Spleen (tissue), 11 donors: Measurements from ENCODE around the gene DYNLT1. TPM values are rescaled to one million over a fixed set of nuclear protein-coding genes. Genes with fewer than 3 reads are reported as not detected.
A peak's percentile ranks its signal among the peaks of the same experiment; 100 is the strongest.
"Not testable (repeated sequence)": the region's sequence is repeated elsewhere in the genome, so short reads cannot be mapped to it uniquely, and the experiment has no call there.

Source experiments
- DNase-seq: peaks from one replicate; pipeline ENCODE4 v3.0.0-alpha.2; 2020
- H3K27ac ChIP-seq, 8 donors: fragments of 200-600 bp; sonication (generic) in 7 of 8; 1 replicate in 4 of 8; 2 replicates in 4 of 8; pipeline versions ENCODE4 v1.5.0 to v1.8.0; 2016 to 2021; ENCODE audit warnings: inconsistent platforms in 4 of 8, mild to moderate bottlenecking in 4 of 8, moderate library complexity in 1 of 8
- H3K27me3 ChIP-seq, 7 donors: fragments of 200-600 bp; sonication (generic) in 6 of 7; replicated peaks in 1 of 7; 1 replicate in 4 of 7; 2 replicates in 3 of 7; pipeline versions ENCODE4 v1.5.0 to v1.8.0; 2016 to 2021; ENCODE audit warnings: inconsistent platforms in 3 of 7, mild to moderate bottlenecking in 1 of 7
- H3K36me3 ChIP-seq, 6 donors: fragments of 200-600 bp; sonication (generic) in 5 of 6; 1 replicate in 4 of 6; 2 replicates in 2 of 6; pipeline versions ENCODE4 v1.5.0 to v1.8.0; 2016 to 2021; ENCODE audit warnings: inconsistent platforms in 2 of 6
- H3K4me1 ChIP-seq, 6 donors: fragments of 200-600 bp; sonication (generic) in 5 of 6; 1 replicate in 3 of 6; 2 replicates in 3 of 6; pipeline versions ENCODE4 v1.5.0 to v1.8.0; 2016 to 2021; ENCODE audit warnings: inconsistent platforms in 3 of 6
- H3K4me3 ChIP-seq, 8 donors: fragments of 200-600 bp; sonication (generic) in 7 of 8; 1 replicate in 4 of 8; 2 replicates in 4 of 8; pipeline versions ENCODE4 v1.5.0 to v1.8.0; 2016 to 2021; ENCODE audit warnings: inconsistent platforms in 4 of 8, mild to moderate bottlenecking in 4 of 8, moderate library complexity in 2 of 8
- H3K9me3 ChIP-seq, 8 donors: fragments of 200-600 bp; sonication (generic) in 7 of 8; 1 replicate in 4 of 8; 2 replicates in 4 of 8; pipeline versions ENCODE4 v1.5.0 to v1.8.0; 2016 to 2021; ENCODE audit warnings: inconsistent platforms in 4 of 8
- POLR2A ChIP-seq, 3 donors: fragments of 450-650 bp; IDR thresholded peaks; one replicate each; pipeline ENCODE4 v1.5.1; 2017; ENCODE audit warnings: antibody characterized with exemption in 3 of 3, mild to moderate bottlenecking in 1 of 3
- POLR2AphosphoS5 ChIP-seq, 3 donors: sonication (generic); formaldehyde crosslinking; IDR thresholded peaks; one replicate each; pipeline ENCODE4 v1.5.1; 2017; ENCODE audit warnings: antibody characterized with exemption in 3 of 3
- WGBS, 5 donors: extraction: QIAGEN DNeasy Blood & Tissue Kit in 3 of 5; methylation state at CpG; one replicate each; pipeline versions ENCODE4 v1.1.5 to v1.1.7; 2013 to 2018; 5-methylcytosine and 5-hydroxymethylcytosine counted together
- intact Hi-C: fragments of 100-400 bp; cut with DNase I; formaldehyde crosslinking; loops from one replicate; pipeline ENCODE4 v1.15.0; 2023; ENCODE audit warnings: low total_unique reads
- polyA plus RNA-seq, 3 donors: library from polyadenylated mRNA; stranded (reverse); fragments of 200-250 nt; gene quantifications; one replicate each; pipeline ENCODE4 v1.2.1, GENCODE V29; 2013
- total RNA-seq, 7 donors: library from RNA; depleted of rRNA in 3 of 7; stranded (reverse); fragments of >200 nt in 3 of 7; fragmentation: NEBNext Ultra II Directional in 4 of 7; extraction: Animal tissue kit (Norgen Biotek cat#: 25700) in 4 of 7; gene quantifications; one replicate each; pipeline versions ENCODE4 v1.1.0 to v1.2.1, GENCODE V29; 2016 to 2021
- TF ChIP-seq, protein P1 (sequence below), 11 experiments: fragments of 200-600 bp in 7 of 11; fragments of 450-650 bp in 4 of 11; sonication (generic) in 4 of 11; IDR thresholded peaks in 8 of 11; conservative IDR thresholded peaks in 3 of 11; 1 replicate in 7 of 11; 2 replicates in 4 of 11; pipeline versions ENCODE4 v1.4.0 to v1.8.0; 2016 to 2021; ENCODE audit warnings: antibody characterized with exemption in 11 of 11, inconsistent platforms in 4 of 11, mild to moderate bottlenecking in 1 of 11
- donor health status: healthy with polysubstance abuse.
- donor health status: DM: no; HTN: no; CAD: no; lungs with moderate emphysema.
- donor health status: DM: no; HTN: no; CAD: no.
- donor health status: Bipolar disorder and iron deficiency.
- donor health status: healthy.
- donor health status: DM: no; HTN: no; CAD: no.
- donor health status: DM: yes; HTN: yes; CAD: no.

Gene DYNLT1
- total and polyA plus RNA-seq, 10 donors, result 61.3 to 131 (median 75.8) TPM

DNA sequence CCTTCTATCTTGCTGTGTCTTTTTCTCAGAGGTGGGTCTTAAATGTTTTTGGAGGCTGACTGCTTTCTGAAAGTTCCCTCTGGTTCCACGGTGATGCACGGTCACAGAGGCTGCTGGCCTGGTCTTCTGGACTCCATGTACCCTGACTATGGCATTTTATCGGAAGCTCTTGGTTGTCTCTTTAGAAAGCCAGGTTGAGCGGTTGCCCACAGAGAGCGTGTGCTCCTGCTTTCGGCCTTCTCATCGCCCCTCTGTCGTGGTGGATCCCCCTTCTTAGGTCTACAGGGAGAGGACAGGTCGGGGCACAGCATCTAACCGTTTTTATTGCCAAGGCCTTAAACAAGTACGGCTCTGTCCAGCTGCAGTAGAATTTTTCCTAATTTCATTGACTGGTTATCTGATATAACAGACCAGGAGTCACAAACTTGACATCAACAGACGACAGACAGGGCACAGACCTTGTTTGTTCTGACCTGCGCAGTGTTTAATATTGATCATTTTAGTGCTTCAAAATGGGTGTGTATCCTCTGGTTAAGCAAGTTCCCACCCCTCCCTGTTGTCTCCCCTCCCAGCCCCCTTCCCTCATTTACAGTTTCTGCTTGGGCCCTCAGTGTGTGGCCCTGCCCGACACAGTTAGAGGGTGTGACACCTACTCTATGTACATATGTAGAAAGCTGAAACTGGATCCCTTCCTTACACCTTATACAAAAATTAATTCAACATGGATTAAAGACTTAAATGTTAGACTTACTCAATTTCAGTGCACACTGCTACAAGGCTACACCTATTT lies 30.0 kb upstream of the DYNLT1 start:
- TF ChIP-seq, protein P1, sequence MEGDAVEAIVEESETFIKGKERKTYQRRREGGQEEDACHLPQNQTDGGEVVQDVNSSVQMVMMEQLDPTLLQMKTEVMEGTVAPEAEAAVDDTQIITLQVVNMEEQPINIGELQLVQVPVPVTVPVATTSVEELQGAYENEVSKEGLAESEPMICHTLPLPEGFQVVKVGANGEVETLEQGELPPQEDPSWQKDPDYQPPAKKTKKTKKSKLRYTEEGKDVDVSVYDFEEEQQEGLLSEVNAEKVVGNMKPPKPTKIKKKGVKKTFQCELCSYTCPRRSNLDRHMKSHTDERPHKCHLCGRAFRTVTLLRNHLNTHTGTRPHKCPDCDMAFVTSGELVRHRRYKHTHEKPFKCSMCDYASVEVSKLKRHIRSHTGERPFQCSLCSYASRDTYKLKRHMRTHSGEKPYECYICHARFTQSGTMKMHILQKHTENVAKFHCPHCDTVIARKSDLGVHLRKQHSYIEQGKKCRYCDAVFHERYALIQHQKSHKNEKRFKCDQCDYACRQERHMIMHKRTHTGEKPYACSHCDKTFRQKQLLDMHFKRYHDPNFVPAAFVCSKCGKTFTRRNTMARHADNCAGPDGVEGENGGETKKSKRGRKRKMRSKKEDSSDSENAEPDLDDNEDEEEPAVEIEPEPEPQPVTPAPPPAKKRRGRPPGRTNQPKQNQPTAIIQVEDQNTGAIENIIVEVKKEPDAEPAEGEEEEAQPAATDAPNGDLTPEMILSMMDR (IDR thresholded peaks at IDR 0.05 in 8 of 11, conservative IDR thresholded peaks at IDR 0.05 in 3 of 11), result no peak
- TF ChIP-seq POLR2A (IDR thresholded peaks at IDR 0.05) (no peak), POLR2AphosphoS5 (IDR thresholded peaks at IDR 0.05) (no peak)
- Histone ChIP-seq H3K27ac (no peak overlapping the region), H3K9me3 (no peaks in the 10 kb centered on the region), H3K36me3 (peaks cover 0 to 52% (median 0%) of the 10 kb centered on the region in 6 donors), H3K4me1 (no peaks in the 10 kb centered on the region), H3K4me3 (no peak overlapping the region), H3K27me3 (no peaks in the 10 kb centered on the region)
- 93 to 97% (median 94%) methylated on average over 14 of the region's 14 CpGs for WGBS, 5 donors
- no peak for DNase-seq
- intact Hi-C loops, result no loop called here

DNA sequence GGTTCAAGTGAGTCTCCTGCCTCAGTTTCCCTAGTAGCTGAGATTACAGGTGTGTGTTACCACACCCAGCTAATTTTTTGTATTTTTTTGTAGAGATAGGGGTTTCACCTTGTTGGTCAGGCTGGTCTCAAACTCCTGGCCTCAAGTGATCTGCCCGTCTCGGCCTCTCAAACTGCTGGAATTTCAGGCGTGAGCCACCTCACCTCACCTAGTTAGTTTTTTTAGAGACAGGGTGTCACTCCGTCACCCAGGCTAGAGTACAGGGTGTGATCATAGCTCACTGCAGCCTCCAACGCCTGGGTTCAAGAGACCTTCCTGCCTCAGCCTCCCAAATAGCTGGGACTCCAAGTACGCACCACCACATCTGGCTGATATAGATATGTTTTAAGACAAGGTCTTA lies 28.2 kb upstream of the DYNLT1 start:
- Histone ChIP-seq H3K4me1 (peaks cover 0 to 13% (median 7%) of the 10 kb centered on the region in 6 donors), H3K27me3 (no peaks in the 10 kb centered on the region), H3K9me3 (no peaks in the 10 kb centered on the region), H3K36me3 (peaks cover 0 to 55% (median 0%) of the 10 kb centered on the region in 6 donors), H3K4me3 (no peak overlapping the region), H3K27ac (no peak overlapping the region)
- DNase-seq, result no peak
- TF ChIP-seq POLR2A (IDR thresholded peaks at IDR 0.05), result no peak
- TF ChIP-seq, protein P1 (IDR thresholded peaks at IDR 0.05 in 8 of 11, conservative IDR thresholded peaks at IDR 0.05 in 3 of 11), result no peak
- no peak for TF ChIP-seq POLR2AphosphoS5 (IDR thresholded peaks at IDR 0.05)
- 95 to 99% (median 95%) methylated on average over 6 of the region's 6 CpGs for WGBS, 5 donors
- intact Hi-C loops, result no loop called here

DNA sequence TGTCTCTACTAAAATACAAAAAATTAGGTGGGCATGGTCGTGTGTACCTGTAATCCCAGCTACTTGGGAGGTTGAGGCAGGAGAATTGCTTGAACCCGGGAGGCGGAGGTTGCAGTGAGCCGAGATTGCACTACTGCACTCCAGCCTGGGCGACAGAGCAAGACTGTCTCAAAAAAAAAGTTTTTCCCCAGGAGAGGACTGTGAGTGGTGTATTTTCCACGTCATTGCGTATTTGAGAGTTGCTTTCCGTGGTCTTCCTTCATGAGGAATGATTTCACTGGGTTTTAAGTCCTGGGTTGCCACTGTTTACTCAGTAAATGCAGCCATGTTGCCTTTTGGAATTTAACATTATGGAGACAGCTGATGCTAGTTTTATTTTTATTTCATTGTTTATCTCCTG lies 27.6 kb upstream of the DYNLT1 start:
- H3K36me3 ChIP-seq, result peaks cover 0 to 61% (median 0%) of the 10 kb centered on the region in 6 donors
- H3K27me3 ChIP-seq, intact Hi-C loops, H3K4me3 ChIP-seq, DNase-seq, H3K9me3 ChIP-seq, H3K27ac ChIP-seq: not testable (repeated sequence)
- 89 to 93% (median 90%) methylated on average over 8 of the region's 8 CpGs for WGBS, 5 donors
- H3K4me1 ChIP-seq, result peaks cover 0 to 19% (median 12%) of the 10 kb centered on the region in 6 donors

DNA sequence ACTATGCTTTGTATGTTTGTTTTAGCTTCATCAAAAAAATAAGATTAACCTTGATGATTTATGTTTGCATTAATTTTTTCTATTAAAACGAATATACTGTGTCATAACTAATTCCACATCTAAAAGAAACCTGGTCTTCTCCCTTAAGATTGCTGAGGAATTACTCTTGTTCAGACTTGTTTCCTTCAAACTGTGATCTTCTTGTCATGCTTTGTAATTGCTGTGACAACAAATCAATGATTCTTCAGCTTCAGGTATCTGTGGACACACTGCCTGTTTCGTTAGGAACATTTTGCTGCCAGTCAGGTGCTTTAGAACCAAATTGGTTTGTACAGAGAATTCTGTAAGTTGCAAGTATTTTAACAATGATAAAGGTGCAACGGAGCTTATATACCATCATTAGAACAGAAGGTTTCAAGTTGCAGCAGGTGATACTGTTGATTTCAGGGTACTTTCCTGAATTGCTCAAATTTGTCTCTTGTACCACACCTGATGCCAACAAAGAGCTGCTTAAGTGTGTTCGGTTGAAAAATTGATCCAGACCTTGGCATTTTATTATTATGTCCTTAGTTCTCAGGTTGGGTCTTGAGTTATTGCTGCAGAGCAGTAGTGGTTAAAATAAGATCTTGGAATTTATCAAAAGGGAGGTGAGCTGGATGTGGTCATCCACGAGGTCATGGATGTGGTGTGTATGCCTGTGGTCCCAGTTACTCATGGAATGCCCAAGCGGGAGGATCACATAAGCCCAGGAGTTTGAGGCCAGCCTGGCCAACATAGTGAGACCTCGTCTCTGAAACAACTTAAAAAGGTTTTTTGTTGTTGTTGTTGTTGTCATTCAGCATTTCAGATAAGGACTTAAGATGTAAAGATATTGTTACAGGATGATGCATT lies 24.8 kb upstream of the DYNLT1 start:
- Histone ChIP-seq H3K4me3 (no peak overlapping the region), H3K27ac (peak overlapping the region in 1 of 8 donors; percentile 94), H3K27me3 (no peaks in the 10 kb centered on the region), H3K36me3 (peaks cover 0 to 73% (median 3%) of the 10 kb centered on the region in 6 donors), H3K4me1 (peaks cover 0 to 41% (median 15%) of the 10 kb centered on the region in 6 donors), H3K9me3 (no peaks in the 10 kb centered on the region)
- TF ChIP-seq, protein P1 (IDR thresholded peaks at IDR 0.05 in 8 of 11, conservative IDR thresholded peaks at IDR 0.05 in 3 of 11), result no peak
- TF ChIP-seq POLR2AphosphoS5 (IDR thresholded peaks at IDR 0.05) (no peak), POLR2A (IDR thresholded peaks at IDR 0.05) (no peak)
- WGBS, 5 donors, result 83 to 91% (median 88%) methylated on average over 7 of the region's 7 CpGs
- no peak for DNase-seq
- intact Hi-C loops, result no loop called here
